A549 (cell line): ENCODE data around the gene SMIM38. TPM values are rescaled to one million over a fixed set of nuclear protein-coding genes. Genes with fewer than 3 reads are reported as not detected.
"Not testable (repeated sequence)": the region's sequence is repeated elsewhere in the genome, so short reads cannot be mapped to it uniquely, and the experiment has no call there.

Experiments
- ATAC-seq, 2 experiments: fragments of 200-7000 bp in 1 of 2; fragments of >200 bp in 1 of 2; cut with Nextera tagmentation in 1 of 2; cut with Tn5 transposase in 1 of 2; 3 replicates each; pipeline versions ENCODE4 v1.8.0 to v1.9.1; 2018 to 2020; ENCODE audit warnings: mild to moderate bottlenecking in 1 of 2, moderate library complexity in 1 of 2
- CTCF ChIA-PET: fragments of 300-600 bp; sonication (Branson Sonifier 250); formaldehyde crosslinking; extraction: SDS; loops from one replicate; lab custom pipeline; 2021; ENCODE audit warnings: antibody characterized with exemption, inconsistent platforms; lab: Yijun Ruan, JAX
- POLR2A ChIA-PET: fragments of 350-600 bp; formaldehyde crosslinking; extraction: SDS; loops from one replicate; lab custom pipeline; 2021; ENCODE audit warnings: antibody characterized with exemption, inconsistent platforms; lab: Yijun Ruan, JAX
- DNase-seq, 2 experiments: peaks; one replicate each; pipeline versions ENCODE4 v3.0.0 to v3.0.0-alpha.2; 2011 to 2016; ENCODE audit warnings: low read depth in 1 of 2, low spot score in 1 of 2
- FAIRE-seq: peaks from 2 replicates; lab custom pipeline; 2011; peaks lifted over from hg19 to GRCh38; lab: Jason Lieb, UNC
- H3K27ac ChIP-seq, 2 experiments: fragments of >200 bp; sonication (Bioruptor Twin); formaldehyde crosslinking; 3 replicates each; pipeline ENCODE4 v1.5.1; 2016 to 2017
- H3K4me1 ChIP-seq: fragments of >200 bp; sonication (Bioruptor Twin); formaldehyde crosslinking; 3 replicates; pipeline ENCODE4 v1.6.1; 2016
- H3K4me2 ChIP-seq: fragments of >200 bp; sonication (Bioruptor Twin); formaldehyde crosslinking; 3 replicates; pipeline ENCODE4 v1.6.1; 2016
- H3K4me3 ChIP-seq: fragments of >200 bp; sonication (Bioruptor Twin); formaldehyde crosslinking; 3 replicates; pipeline ENCODE4 v1.5.1; 2016
- H3K9me3 ChIP-seq: fragments of >200 bp; sonication (Bioruptor Twin); formaldehyde crosslinking; 3 replicates; pipeline ENCODE4 v1.6.1; 2016
- BHLHE40 ChIP-seq: IDR thresholded peaks from 2 replicates; pipeline ENCODE4 v1.6.1; 2012; ENCODE audit warnings: low read depth, low read length, inconsistent platforms
- CBX8 ChIP-seq: fragments of 200-600 bp; sonication (generic); IDR thresholded peaks from 2 replicates; pipeline ENCODE4 v1.6.1; 2016
- EHMT2 ChIP-seq: fragments of 200-600 bp; sonication (generic); IDR thresholded peaks from 2 replicates; pipeline ENCODE4 v1.6.1; 2016; ENCODE audit warnings: antibody characterized with exemption, low read depth, mild to moderate bottlenecking, moderate library complexity
- EP300 ChIP-seq, 2 experiments: fragments of >200 bp; sonication (Bioruptor Twin); formaldehyde crosslinking; IDR thresholded peaks; 2 replicates in 1 of 2; 3 replicates in 1 of 2; pipeline ENCODE4 v1.6.1; 2016 to 2017
- FOSB ChIP-seq: fragments of 250-450 bp; sonication (Bioruptor Pico); IDR thresholded peaks from 2 replicates; pipeline ENCODE4 v1.5.0; 2020; ENCODE audit warnings: mild to moderate bottlenecking, moderate library complexity
- FOSL2 ChIP-seq, 2 experiments: fragments of 450-650 bp in 1 of 2; fragments of >200 bp in 1 of 2; sonication (Bioruptor Twin) in 1 of 2; formaldehyde crosslinking; IDR thresholded peaks; 2 replicates each; pipeline versions ENCODE4 v1.5.0 to v1.6.1; 2016 to 2020; ENCODE audit warnings: mild to moderate bottlenecking in 1 of 2, moderate library complexity in 1 of 2
- FOXS1 ChIP-seq: fragments of 250-450 bp; sonication (Bioruptor Pico); IDR thresholded peaks from 2 replicates; pipeline ENCODE4 v1.5.0; 2020; ENCODE audit warnings: mild to moderate bottlenecking, moderate library complexity
- HDAC2 ChIP-seq: fragments of 200-600 bp; sonication (generic); IDR thresholded peaks from 2 replicates; pipeline ENCODE4 v1.6.1; 2016
- HEYL ChIP-seq: fragments of 250-450 bp; sonication (Bioruptor Pico); IDR thresholded peaks from 2 replicates; pipeline ENCODE4 v1.8.0; 2021; ENCODE audit warnings: mild to moderate bottlenecking, moderate library complexity
- HOXA7 ChIP-seq: fragments of 250-450 bp; sonication (Bioruptor Pico); IDR thresholded peaks from 2 replicates; pipeline ENCODE4 v1.5.0; 2020; ENCODE audit warnings: mild to moderate bottlenecking, moderate library complexity
- HOXB5 ChIP-seq: fragments of 250-450 bp; sonication (Bioruptor Pico); IDR thresholded peaks from 2 replicates; pipeline ENCODE4 v1.5.0; 2020; ENCODE audit warnings: mild to moderate bottlenecking, moderate library complexity
- JUNB ChIP-seq: fragments of >200 bp; sonication (Bioruptor Twin); formaldehyde crosslinking; IDR thresholded peaks from 2 replicates; pipeline ENCODE4 v1.6.1; 2016
- KDM1A ChIP-seq: fragments of 200-600 bp; sonication (generic); IDR thresholded peaks from 2 replicates; pipeline ENCODE4 v1.6.1; 2016; ENCODE audit warnings: low read depth, mild to moderate bottlenecking
- KDM5A ChIP-seq: fragments of 200-600 bp; sonication (generic); IDR thresholded peaks from 2 replicates; pipeline ENCODE4 v1.6.1; 2016; ENCODE audit warnings: antibody characterized with exemption, mild to moderate bottlenecking
- MAFK ChIP-seq: fragments of 450-650 bp; IDR thresholded peaks from 2 replicates; pipeline ENCODE4 v1.6.1; 2014; ENCODE audit not compliant: partially characterized antibody
- MAZ ChIP-seq: fragments of 150-350 bp; IDR thresholded peaks from 2 replicates; pipeline ENCODE4 v1.6.1; 2014; ENCODE audit warnings: antibody characterized with exemption, low read depth, low read length, borderline replicate concordance
- NFE2L2 ChIP-seq: fragments of 150-350 bp; conservative IDR thresholded peaks from 2 replicates; pipeline ENCODE4 v1.6.1; 2014; ENCODE audit warnings: low read length
- NPAS2 ChIP-seq: fragments of 250-450 bp; sonication (Bioruptor Pico); IDR thresholded peaks from 2 replicates; pipeline ENCODE4 v1.8.0; 2022; ENCODE audit warnings: mild to moderate bottlenecking, moderate library complexity, borderline replicate concordance
- NR3C1 ChIP-seq: fragments of >200 bp; sonication (Bioruptor Twin); formaldehyde crosslinking; IDR thresholded peaks from 3 replicates; pipeline ENCODE4 v1.6.1; 2017
- PHF8 ChIP-seq: fragments of 200-600 bp; sonication (generic); IDR thresholded peaks from 2 replicates; pipeline ENCODE4 v1.6.1; 2016; ENCODE audit warnings: low read depth, mild to moderate bottlenecking, antibody characterized with exemption, moderate library complexity, borderline replicate concordance
- RCOR1 ChIP-seq: fragments of 150-350 bp; IDR thresholded peaks from 2 replicates; pipeline ENCODE4 v1.6.1; 2014; ENCODE audit warnings: antibody characterized with exemption, low read length, low read depth
- RFX5 ChIP-seq: fragments of 450-650 bp; IDR thresholded peaks from 2 replicates; pipeline ENCODE4 v1.7.1; 2014; ENCODE audit warnings: antibody characterized with exemption, mild to moderate bottlenecking, moderate library complexity
- RNF2 ChIP-seq: fragments of 200-600 bp; sonication (generic); IDR thresholded peaks from 2 replicates; pipeline ENCODE4 v1.6.1; 2016; ENCODE audit warnings: low read depth, mild to moderate bottlenecking, antibody characterized with exemption, moderate library complexity, borderline replicate concordance
- SREBF2 ChIP-seq: fragments of 450-650 bp; IDR thresholded peaks from 2 replicates; pipeline ENCODE4 v1.6.1; 2014; ENCODE audit warnings: mild to moderate bottlenecking, moderate library complexity
- TFCP2L1 ChIP-seq: fragments of 250-450 bp; sonication (Bioruptor Pico); IDR thresholded peaks from 2 replicates; pipeline ENCODE4 v1.5.0; 2021; ENCODE audit warnings: mild to moderate bottlenecking
- TP53 ChIP-seq: fragments of 250-450 bp; sonication (Bioruptor Pico); IDR thresholded peaks from 2 replicates; pipeline ENCODE4 v1.5.0; 2021; ENCODE audit warnings: mild to moderate bottlenecking, moderate library complexity
- ZFP36 ChIP-seq: fragments of 450-650 bp; IDR thresholded peaks from 2 replicates; pipeline ENCODE4 v1.6.1; 2014; ENCODE audit warnings: borderline replicate concordance; ENCODE audit not compliant: partially characterized antibody
- ZNF302 ChIP-seq: fragments of 250-450 bp; sonication (Bioruptor Pico); IDR thresholded peaks from 2 replicates; pipeline ENCODE4 v1.9.0; 2021; ENCODE audit warnings: inconsistent platforms, mild to moderate bottlenecking, moderate library complexity
- ZSCAN20 ChIP-seq: fragments of 250-450 bp; sonication (Bioruptor Pico); IDR thresholded peaks from 2 replicates; pipeline ENCODE4 v1.8.0; 2022; ENCODE audit warnings: mild to moderate bottlenecking, moderate library complexity
- WGBS: methylation state at CpG from one replicate; pipeline ENCODE4 v1.1.6; 2017; ENCODE audit errors: missing lambda C conversion rate; 5-methylcytosine and 5-hydroxymethylcytosine counted together
- polyA plus RNA-seq, 4 experiments: library from polyadenylated mRNA; depleted of rRNA in 3 of 4; stranded (reverse); fragments of >200 nt; fragmentation: RNase III in 1 of 4; extraction: RNeasy Plus Mini Kit Qiagen cat#74134 plus additional on column Dnase treatment in 1 of 4; gene quantifications; 2 replicates in 3 of 4; 3 replicates in 1 of 4; pipeline ENCODE4 v1.2.3, GENCODE V29; 2011 to 2017
- TF ChIP-seq, protein P1 (sequence below): IDR thresholded peaks from 2 replicates; pipeline ENCODE4 v1.6.1; 2012; ENCODE audit warnings: low read depth, borderline replicate concordance
- TF ChIP-seq, protein P2 (sequence below): fragments of >200 bp; sonication (Bioruptor Twin); formaldehyde crosslinking; IDR thresholded peaks from 3 replicates; pipeline ENCODE4 v1.6.1; 2016
- TF ChIP-seq, protein P3 (sequence below): IDR thresholded peaks from 2 replicates; pipeline ENCODE4 v1.6.1; 2012
- TF ChIP-seq, protein P4 (sequence below): fragments of 250-450 bp; sonication (Bioruptor Pico); IDR thresholded peaks from 2 replicates; pipeline ENCODE4 v1.5.0; 2020; ENCODE audit warnings: low read depth, mild to moderate bottlenecking, moderate library complexity
- TF ChIP-seq, protein P5 (sequence below): fragments of 150-350 bp; IDR thresholded peaks from 2 replicates; pipeline ENCODE4 v1.6.1; 2014; ENCODE audit warnings: low read depth, mild to moderate bottlenecking, low read length

The SMIM38 gene
- polyA plus RNA-seq, 2 of the 4 experiments (the other 2 are of a cell fraction) = 0.05 to 0.08 TPM

DNA sequence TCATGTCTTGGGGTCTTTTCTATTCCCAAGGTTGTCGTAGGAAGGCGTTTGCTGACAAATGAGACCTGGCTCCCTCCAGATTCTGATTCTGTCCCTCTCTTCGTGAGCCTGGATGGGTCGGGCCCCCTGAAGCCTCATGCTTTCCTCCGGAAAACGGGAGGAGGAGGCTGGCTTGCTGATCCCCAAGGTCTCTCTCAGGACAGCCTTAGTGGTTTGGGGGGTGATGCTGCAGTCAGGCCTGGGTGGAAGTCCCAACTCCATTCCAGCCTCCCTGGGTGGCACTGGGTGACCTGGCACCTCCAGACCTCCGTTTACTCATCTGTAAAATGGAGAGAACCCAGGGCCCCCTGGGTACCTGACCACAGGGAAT lies 23.4 kb upstream of the SMIM38 start:
- no peak for FAIRE-seq
- CTCF ChIA-PET = interaction anchor here (0.6 to 4.2 kb wide), 62 partner anchors 8 to 542 kb away, joined by 3 to 55 read pairs (median 5); partner anchors contain the start of genes CCND1, MYEOV and SMIM38
- POLR2A ChIA-PET = interaction anchor here (0.6 to 2.2 kb wide), 4 partner anchors 162 to 538 kb away, joined by 3 to 13 read pairs (median 5); partner anchors contain the start of gene MYEOV

DNA sequence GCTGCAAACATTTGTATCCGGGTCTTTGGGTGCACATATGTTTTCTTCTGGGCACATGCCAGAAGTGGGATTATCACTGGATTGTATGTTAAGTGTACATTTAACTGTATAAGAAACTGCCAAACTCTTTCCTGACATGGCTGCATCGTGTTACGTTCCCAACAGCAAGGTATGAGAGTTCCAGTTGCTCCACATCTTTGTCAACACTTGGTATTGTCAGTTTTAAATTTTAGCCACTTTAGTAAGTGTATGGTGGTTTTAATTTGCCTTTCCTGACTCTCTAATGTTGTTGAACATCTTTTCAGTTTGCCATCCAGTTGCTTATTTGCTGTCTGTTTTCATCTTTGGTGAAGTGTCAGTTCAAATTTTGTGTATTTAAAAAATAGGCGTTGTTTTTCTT lies 22.5 kb upstream of the SMIM38 start:
- ATAC-seq (no peak), DNase-seq (no peak), FAIRE-seq (no peak)
- WGBS = 80% methylated on average over 4 of the region's 4 CpGs
- peaks cover 21% of the 10 kb centered on the region for H3K9me3 ChIP-seq
- ChIA-PET CTCF (interaction anchor here (1.6 to 3.0 kb wide), 2 partner anchors 21 to 537 kb away, joined by 5 to 21 read pairs; partner anchors contain the start of gene SMIM38), POLR2A (no interaction called here)
- no peak overlapping the region for H3K27ac ChIP-seq
- TF ChIP-seq NPAS2 (CRISPR knock-in tag) (no peak), CBX8 (no peak), HOXB5 (CRISPR knock-in tag) (no peak), KDM1A (0 out of 2 replicates have a peak, but pooled peaks have one; percentile 40), ZNF302 (CRISPR knock-in tag) (no peak), PHF8 (no peak), TP53 (no peak), FOXS1 (CRISPR knock-in tag) (no peak), JUNB (no peak), ZFP36 (peak; percentile 96), FOSB (CRISPR knock-in tag) (no peak), KDM5A (no peak), RFX5 (no peak), MAZ (no peak), HDAC2 (no peak), RCOR1 (peak; percentile 69; the same call in 1 of the 2 replicates), NFE2L2 (no peak), ZSCAN20 (CRISPR knock-in tag) (no peak), EHMT2 (no peak), HEYL (CRISPR knock-in tag) (no peak), BHLHE40 (no peak), FOSL2 (IDR thresholded peaks at IDR 0.05) (no peak), FOSL2 (CRISPR knock-in tag; IDR thresholded peaks at IDR 0.05) (no peak), HOXA7 (CRISPR knock-in tag) (no peak)
- TF ChIP-seq, protein P1, sequence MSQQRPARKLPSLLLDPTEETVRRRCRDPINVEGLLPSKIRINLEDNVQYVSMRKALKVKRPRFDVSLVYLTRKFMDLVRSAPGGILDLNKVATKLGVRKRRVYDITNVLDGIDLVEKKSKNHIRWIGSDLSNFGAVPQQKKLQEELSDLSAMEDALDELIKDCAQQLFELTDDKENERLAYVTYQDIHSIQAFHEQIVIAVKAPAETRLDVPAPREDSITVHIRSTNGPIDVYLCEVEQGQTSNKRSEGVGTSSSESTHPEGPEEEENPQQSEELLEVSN = no peak
- TF ChIP-seq, protein P2, sequence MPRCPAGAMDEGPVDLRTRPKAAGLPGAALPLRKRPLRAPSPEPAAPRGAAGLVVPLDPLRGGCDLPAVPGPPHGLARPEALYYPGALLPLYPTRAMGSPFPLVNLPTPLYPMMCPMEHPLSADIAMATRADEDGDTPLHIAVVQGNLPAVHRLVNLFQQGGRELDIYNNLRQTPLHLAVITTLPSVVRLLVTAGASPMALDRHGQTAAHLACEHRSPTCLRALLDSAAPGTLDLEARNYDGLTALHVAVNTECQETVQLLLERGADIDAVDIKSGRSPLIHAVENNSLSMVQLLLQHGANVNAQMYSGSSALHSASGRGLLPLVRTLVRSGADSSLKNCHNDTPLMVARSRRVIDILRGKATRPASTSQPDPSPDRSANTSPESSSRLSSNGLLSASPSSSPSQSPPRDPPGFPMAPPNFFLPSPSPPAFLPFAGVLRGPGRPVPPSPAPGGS = no peak
- TF ChIP-seq, protein P3, sequence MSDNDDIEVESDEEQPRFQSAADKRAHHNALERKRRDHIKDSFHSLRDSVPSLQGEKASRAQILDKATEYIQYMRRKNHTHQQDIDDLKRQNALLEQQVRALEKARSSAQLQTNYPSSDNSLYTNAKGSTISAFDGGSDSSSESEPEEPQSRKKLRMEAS = no peak
- TF ChIP-seq, protein P4, sequence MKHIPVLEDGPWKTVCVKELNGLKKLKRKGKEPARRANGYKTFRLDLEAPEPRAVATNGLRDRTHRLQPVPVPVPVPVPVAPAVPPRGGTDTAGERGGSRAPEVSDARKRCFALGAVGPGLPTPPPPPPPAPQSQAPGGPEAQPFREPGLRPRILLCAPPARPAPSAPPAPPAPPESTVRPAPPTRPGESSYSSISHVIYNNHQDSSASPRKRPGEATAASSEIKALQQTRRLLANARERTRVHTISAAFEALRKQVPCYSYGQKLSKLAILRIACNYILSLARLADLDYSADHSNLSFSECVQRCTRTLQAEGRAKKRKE (CRISPR knock-in tag) = no peak
- no peak overlapping the region for H3K4me2 ChIP-seq
- no peak overlapping the region for H3K4me3 ChIP-seq
- peaks cover 15% of the 10 kb centered on the region for H3K4me1 ChIP-seq

More for the DNA sequence above, 23.4 kb upstream of the SMIM38 start:
- WGBS = 88% methylated on average over 7 of the region's 7 CpGs
- H3K9me3 ChIP-seq = peaks cover 28% of the 10 kb centered on the region
- TF ChIP-seq, protein P3 = no peak
- TF ChIP-seq JUNB (no peak), PHF8 (no peak), NR3C1 (no peak), MAZ (no peak), SREBF2 (no peak), EP300 (IDR thresholded peaks at IDR 0.05) (no peak), RNF2 (no peak), MAFK (no peak), NFE2L2 (no peak), FOSL2 (IDR thresholded peaks at IDR 0.05) (no peak), FOSL2 (CRISPR knock-in tag; IDR thresholded peaks at IDR 0.05) (no peak), TFCP2L1 (CRISPR knock-in tag) (no peak)
- TF ChIP-seq, protein P5, sequence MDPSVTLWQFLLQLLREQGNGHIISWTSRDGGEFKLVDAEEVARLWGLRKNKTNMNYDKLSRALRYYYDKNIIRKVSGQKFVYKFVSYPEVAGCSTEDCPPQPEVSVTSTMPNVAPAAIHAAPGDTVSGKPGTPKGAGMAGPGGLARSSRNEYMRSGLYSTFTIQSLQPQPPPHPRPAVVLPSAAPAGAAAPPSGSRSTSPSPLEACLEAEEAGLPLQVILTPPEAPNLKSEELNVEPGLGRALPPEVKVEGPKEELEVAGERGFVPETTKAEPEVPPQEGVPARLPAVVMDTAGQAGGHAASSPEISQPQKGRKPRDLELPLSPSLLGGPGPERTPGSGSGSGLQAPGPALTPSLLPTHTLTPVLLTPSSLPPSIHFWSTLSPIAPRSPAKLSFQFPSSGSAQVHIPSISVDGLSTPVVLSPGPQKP = no peak
- no peak overlapping the region for H3K4me2 ChIP-seq
- DNase-seq (no peak), ATAC-seq (no peak)
- H3K4me1 ChIP-seq = peaks cover 15% of the 10 kb centered on the region
- no peak overlapping the region for H3K4me3 ChIP-seq
- H3K27ac ChIP-seq = peak overlapping the region; percentile 63 to 75; a peak in 5 of 6 replicates

DNA sequence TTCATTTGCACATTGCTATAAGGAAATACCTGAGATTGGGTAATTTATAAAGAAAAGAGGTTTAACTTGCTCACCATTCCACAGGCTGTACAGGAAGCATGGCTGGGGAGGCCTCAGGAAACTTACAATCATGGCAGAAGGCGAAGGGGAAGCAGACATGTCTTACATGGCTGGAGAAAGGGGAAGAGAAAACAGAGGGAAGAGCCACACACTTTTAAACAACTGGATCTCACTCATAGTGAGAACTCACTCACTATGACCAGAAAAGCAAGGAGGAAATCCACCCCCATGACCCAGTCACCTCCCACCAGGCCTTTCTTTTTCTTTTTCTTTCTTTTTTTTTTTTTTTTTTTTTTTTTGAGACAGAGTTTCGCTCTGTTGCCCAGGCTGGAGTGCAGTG lies 21.6 kb upstream of the SMIM38 start:
- FAIRE-seq, H3K4me2 ChIP-seq, H3K27ac ChIP-seq, ATAC-seq, H3K4me3 ChIP-seq, CTCF ChIA-PET, DNase-seq, POLR2A ChIA-PET: not testable (repeated sequence)
- peaks cover 15% of the 10 kb centered on the region for H3K4me1 ChIP-seq
- 91% methylated on average over 2 of the region's 2 CpGs for WGBS
- H3K9me3 ChIP-seq = peaks cover 23% of the 10 kb centered on the region
